ENCODE results near the gene CAV1.

DNA sequence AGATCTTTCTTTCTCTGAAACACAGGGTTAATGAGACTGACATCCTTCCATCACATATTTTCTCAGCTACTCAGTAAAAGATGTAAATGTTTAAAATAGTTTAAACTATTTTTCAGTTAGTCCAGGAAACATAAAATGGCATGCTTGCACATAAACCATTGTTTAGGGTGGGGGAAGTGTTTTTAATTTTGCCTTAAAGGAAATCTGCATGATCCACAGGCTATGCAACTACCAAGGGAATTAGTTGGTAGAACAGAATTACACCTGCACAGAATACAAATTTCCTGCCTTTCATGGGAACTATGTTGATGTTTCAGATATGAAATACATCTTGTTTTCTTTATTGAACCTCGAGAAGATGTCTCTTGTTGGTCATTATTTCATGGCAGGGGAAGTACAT lies 10.6 kb downstream of the CAV1 start:
- TF ChIP-seq, protein P1, sequence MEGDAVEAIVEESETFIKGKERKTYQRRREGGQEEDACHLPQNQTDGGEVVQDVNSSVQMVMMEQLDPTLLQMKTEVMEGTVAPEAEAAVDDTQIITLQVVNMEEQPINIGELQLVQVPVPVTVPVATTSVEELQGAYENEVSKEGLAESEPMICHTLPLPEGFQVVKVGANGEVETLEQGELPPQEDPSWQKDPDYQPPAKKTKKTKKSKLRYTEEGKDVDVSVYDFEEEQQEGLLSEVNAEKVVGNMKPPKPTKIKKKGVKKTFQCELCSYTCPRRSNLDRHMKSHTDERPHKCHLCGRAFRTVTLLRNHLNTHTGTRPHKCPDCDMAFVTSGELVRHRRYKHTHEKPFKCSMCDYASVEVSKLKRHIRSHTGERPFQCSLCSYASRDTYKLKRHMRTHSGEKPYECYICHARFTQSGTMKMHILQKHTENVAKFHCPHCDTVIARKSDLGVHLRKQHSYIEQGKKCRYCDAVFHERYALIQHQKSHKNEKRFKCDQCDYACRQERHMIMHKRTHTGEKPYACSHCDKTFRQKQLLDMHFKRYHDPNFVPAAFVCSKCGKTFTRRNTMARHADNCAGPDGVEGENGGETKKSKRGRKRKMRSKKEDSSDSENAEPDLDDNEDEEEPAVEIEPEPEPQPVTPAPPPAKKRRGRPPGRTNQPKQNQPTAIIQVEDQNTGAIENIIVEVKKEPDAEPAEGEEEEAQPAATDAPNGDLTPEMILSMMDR (IDR thresholded peaks at IDR 0.05): no peak
- no peak for TF ChIP-seq POLR2A (IDR thresholded peaks at IDR 0.05)
